NCI-H526 (cell line): ENCODE data around the gene P2RX1.
"Not testable (repeated sequence)": the region's sequence is repeated elsewhere in the genome, so short reads cannot be mapped to it uniquely, and the experiment has no call there.

ENCODE experiments used
- DNase-seq, 2 experiments: peaks; one replicate each; lab custom pipeline; 2025; lab: John Stamatoyannopoulos, UW

The P2RX1 gene

DNA sequence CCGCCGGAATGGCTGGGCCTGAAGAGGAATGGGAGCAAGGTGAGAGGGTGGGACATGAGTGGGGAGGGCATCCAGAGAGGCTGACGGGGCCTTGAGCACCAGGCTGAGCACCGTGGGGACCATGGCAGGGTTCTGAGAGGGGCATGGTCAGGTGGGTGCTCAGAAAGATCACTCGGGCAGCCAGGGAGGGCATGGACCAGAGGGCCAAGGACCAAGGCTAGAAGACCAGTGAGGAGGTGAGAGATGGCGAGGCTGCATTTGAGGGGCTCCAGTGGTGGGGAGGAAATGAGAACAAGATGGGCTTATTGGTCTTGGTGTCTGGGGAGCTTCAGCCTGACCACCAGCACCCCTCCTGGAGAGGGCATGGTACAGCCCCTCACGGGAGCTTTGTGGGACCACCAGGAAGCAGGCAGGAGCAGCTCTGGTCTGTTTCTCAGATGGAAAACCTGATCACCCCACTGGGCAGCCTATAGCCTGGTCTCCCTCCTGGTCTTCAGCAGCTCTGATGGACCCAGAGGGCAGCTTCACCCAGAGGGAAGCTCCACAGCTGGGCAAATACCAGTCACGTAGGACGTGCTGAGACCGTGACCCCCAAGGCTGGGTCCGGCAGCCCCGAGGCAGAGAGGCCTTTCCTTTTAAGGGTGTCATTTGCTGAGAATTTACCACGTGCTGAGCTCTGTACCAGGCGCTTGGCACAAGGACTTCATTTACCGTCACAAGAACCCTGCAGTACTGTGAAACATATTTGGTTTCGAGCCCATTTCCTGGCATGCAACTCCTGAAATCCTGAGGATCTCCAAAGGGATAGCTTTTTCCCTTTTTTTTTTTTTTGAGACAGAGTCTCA, 58.8 kb downstream of the P2RX1 start:
- DNase-seq, result no peak

DNA sequence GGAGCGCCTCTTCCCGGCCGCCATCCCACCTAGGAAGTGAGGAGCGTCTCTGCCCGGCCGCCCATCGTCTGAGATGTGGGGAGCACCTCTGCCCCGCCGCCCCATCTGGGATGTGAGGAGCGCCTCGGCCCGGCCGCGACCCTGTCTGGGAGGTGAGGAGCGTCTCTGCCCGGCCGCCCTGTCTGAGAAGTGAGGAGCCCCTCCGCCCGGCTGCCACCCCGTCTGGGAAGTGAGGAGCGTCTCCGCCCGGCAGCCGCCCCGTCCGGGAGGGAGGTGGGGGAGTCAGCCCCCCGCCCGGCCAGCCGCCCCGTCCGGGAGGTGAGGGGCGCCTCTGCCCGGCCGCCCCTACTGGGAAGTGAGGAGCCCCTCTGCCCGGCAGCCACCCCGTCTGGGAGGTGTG, 62.1 kb downstream of the P2RX1 start:
- DNase-seq, result not testable (repeated sequence)

DNA sequence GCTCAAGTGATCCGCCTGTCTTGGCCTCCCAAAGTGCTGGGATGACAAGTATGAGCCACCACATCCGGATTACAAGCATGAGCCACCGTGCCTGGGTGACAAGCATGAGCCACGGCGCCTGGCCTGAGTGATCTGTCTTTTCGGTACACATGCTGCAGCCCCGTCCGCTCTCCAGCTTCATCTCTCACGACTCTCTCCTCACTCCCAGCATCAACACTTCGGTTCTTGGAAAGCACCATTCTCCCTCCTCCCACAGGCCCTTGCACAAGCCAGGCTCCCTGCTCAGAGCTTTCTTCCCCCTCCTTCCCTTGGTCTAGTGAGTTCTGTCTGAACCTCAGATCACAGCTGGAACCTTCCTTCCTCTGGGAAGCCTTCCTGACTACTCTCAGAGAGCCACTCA, 63.7 kb downstream of the P2RX1 start:
- no peak for DNase-seq

DNA sequence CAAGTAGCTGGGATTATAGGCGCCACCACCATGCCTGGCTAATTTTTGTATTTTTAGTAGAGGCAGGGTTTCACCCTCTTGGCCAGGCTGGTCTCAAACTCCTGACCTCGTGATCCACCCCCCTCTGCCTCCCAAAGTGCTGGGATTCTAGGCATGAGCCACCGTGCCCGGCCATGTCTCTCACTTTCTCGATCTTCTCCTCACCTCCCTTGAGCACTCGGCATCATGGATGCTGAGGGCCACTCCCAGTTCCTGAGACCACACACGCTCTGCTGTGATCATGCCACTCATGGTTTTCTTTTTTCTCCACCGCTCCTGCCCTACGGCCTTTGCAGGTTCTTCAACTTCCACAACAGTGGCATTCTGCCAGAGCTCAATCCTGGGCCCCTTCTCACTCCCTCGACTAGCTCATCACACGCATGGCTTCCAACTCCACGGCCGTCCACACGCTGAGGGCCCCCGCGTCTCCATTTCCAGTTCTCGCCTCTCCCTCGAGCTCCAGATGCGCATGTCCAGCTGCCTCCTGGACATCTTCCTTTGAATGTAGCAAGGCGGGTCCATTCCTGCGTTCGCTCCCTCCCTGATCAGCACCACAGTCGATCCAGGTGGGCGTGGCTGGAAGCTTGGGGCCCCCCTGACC, 64.7 kb downstream of the P2RX1 start:
- DNase-seq, result no peak

DNA sequence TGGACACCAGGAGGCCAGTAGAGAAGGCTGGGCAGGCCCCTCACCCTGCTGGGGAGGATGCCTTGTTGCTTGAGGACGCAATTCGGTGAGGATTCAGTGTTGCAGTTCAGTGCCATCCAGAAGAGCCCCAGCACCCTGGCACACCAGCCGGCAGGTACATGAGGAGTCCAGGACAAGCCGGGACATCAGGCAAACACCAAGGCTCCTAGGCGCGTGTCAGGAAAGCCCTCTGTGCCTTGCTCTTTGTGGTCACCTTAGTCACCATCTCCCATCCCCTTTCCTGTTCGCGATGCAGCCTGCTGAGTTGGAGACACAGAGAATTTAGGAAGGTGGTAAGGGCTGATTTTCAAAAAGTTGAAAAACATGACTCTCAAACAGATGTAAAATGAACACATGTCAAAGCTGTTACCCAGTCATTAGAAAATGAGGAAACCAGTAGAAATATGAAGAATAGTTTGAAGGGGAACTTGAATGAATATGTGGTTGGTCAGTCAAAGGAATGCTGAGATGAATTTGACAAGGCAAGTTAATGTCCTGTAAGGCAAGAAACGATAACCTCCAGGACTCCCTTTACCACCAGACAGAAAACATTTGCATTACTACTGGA, 67.9 kb downstream of the P2RX1 start:
- DNase-seq, result no peak

DNA sequence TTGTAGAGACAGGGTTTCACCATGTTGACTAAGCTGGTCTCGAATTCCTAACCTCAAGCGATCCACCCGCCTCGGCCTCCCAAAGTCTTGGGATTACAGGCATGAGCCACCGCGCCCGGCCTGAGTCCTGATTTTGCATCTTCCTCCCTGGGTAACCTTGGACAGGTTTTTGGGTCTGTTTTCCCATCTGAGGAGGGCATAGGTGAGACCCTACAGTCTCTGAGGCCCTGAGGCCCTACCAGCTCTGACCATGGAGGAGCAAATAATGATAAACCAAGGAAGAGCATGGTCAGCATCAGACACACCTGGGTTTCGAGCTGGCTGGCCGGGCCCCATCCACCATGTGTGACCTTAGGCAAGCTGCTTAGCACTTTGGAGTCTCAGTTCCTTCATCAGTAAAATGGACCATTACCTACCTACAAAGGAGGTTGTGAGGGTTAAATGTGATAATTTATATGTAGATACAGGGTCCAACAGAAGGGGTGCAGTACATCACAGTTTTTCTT, 69.0 kb downstream of the P2RX1 start:
- DNase-seq, result no peak
